GM12892 (cell line): ENCODE data around the gene SH3BGRL.
A peak's percentile ranks its signal among the peaks of the same experiment; 100 is the strongest.

Source experiments
- DNase-seq: peaks from one replicate; pipeline ENCODE4 v3.0.0; 2011; ENCODE audit not compliant: insufficient read length
- FAIRE-seq: peaks from 2 replicates; lab custom pipeline; 2011; peaks lifted over from hg19 to GRCh38; lab: Jason Lieb, UNC
- POLR2A ChIP-seq: IDR thresholded peaks from 2 replicates; pipeline ENCODE4 v1.6.1; 2011; ENCODE audit warnings: low read depth, low read length, control low read depth
- POLR2AphosphoS5 ChIP-seq: IDR thresholded peaks from 2 replicates; pipeline ENCODE4 v1.6.1; 2011; ENCODE audit warnings: low read depth, low read length, control low read depth
- TAF1 ChIP-seq: IDR thresholded peaks from 2 replicates; pipeline ENCODE4 v1.6.1; 2011; ENCODE audit warnings: low read depth, mild to moderate bottlenecking, control low read depth, low read length, borderline replicate concordance

SH3BGRL gene

GRCh38 chrX:81229229-81229628 is 27.3 kb downstream of the SH3BGRL start:
- no peak for FAIRE-seq
- no peak for DNase-seq
- TF ChIP-seq POLR2AphosphoS5 (no peak), TAF1 (no peak), POLR2A (no peak)

DNA sequence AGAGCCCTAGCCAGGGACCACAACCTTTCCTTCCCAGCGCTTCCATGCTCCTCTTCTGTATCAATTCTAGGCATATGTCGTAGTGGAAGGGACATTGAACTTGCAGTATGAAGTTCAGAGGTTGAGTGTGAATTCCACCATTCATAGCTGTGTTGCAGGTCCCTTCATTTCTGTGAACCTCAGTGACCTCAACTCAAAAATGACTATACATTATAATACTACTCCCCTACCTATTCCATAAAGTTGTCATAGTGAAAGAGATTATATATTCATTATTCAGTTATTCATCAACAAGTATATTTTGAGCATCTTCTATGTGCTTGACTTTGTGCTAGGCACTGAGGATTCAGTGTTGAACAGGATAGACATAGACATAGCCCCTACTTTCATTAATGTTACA is 28.0 kb downstream of the SH3BGRL start:
- TF ChIP-seq POLR2A (no peak), POLR2AphosphoS5 (no peak), TAF1 (no peak)
- DNase-seq: no peak
- FAIRE-seq: no peak

DNA sequence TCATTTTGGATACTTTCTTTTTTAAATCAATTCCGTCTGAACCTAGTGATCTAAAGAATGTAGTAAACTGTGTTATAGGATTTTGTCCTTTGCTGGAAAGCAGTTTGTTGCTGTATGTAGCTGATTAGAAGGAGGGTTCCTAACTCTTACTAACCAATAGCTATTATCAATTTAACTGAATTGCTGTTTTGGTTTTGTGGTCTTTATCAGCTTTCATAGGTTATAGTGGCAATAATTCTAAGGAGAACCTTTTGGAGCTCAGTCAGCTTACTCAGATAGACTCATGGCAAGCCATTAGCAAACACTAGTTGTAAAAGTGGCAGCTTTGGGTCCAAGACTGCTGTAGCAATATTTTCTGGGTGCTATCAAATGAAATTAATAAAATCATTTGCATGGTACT is 29.6 kb downstream of the SH3BGRL start:
- DNase-seq (no peak), FAIRE-seq (no peak)
- TF ChIP-seq POLR2A (no peak), TAF1 (no peak), POLR2AphosphoS5 (no peak)

DNA sequence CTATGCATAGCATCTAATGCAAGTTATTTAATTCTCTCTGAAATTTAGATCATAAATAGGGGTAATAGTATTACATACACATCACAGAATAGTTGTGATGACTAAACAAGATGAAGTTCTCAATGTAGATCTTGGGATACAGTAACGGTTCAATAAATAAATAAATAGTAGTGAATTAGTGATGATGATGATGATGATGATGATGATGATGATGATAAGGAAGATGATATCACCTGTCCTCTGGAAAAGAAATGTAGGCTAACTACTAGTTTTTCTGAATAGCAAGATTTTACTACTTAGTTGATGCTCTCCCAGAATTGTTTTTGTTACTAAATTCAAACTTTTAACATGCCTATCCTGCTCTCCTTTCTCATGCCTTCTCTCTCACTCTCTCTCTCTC is 30.3 kb downstream of the SH3BGRL start:
- FAIRE-seq: no peak
- DNase-seq: no peak
- no peak for TF ChIP-seq POLR2A
- TF ChIP-seq TAF1: no peak
- no peak for TF ChIP-seq POLR2AphosphoS5

DNA sequence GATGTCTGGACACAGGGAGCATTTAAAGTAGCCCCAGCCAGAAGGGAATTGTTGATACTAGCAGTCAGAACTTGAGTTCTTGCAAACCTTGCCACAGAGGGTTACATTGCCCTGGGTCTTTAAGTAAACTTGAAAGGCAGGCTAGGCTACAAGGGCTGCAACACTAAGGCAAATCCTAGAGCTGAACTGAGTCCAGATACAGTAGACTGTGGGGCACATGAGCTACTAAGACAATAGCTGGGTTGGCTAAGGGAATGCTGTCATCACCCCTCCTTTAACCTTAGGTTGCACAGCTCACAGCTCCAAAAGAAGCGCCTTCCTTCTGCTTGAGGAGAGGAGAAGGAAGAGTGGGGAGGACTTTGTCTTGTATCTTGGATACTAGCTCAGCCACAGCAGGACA is 35.6 kb downstream of the SH3BGRL start:
- TF ChIP-seq POLR2A (no peak), POLR2AphosphoS5 (no peak), TAF1 (no peak)
- FAIRE-seq (peak; percentile 38), DNase-seq (no peak)

GRCh38 chrX:81238166-81238565 is 36.3 kb downstream of the SH3BGRL start:
- TF ChIP-seq POLR2AphosphoS5: no peak
- TF ChIP-seq TAF1: no peak
- no peak for TF ChIP-seq POLR2A
- FAIRE-seq: no peak

DNA sequence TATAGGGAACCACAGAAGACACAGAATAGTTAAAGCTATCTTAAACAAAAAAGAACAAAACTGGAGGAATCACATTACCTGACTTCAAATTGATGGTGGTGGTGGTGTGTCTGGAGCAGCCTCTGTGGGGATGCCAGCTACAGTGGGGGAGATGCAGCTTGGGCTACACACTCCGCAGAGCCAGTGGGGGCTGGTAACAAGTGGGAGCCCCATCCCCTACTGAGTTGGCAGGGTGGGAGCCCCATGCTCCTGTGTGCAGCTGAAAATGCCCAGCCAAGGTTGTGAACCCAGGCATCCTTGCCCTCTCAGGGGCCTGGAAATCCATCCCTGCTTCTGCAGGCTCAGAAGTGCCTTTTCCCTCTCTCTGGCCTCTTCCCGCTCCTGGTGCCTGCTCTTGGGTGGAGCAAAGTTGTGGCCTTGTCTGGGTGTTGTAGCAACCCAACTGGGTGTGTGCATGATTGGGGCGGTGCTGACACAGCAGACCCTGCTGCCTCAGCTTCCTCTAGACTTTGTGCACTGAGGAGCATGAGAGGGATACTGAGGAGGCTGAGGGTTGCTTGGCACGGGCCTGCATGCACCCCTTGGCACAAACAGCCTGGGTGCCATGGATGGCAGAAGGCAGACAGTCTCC is 38.9 kb downstream of the SH3BGRL start:
- DNase-seq (no peak), FAIRE-seq (no peak)
- TF ChIP-seq POLR2A: no peak
- TF ChIP-seq TAF1: no peak
- no peak for TF ChIP-seq POLR2AphosphoS5

More at GRCh38 chrX:81238166-81238565, 36.3 kb downstream of the SH3BGRL start:
- DNase-seq: no peak

- no peak for TF ChIP-seq TAF1
- no peak for TF ChIP-seq POLR2AphosphoS5
- TF ChIP-seq POLR2A: no peak
- DNase-seq: no peak
- no peak for FAIRE-seq
Observed at GRCh38 chrX:81241753-81242152, 39.9 kb downstream of the SH3BGRL start.

DNA sequence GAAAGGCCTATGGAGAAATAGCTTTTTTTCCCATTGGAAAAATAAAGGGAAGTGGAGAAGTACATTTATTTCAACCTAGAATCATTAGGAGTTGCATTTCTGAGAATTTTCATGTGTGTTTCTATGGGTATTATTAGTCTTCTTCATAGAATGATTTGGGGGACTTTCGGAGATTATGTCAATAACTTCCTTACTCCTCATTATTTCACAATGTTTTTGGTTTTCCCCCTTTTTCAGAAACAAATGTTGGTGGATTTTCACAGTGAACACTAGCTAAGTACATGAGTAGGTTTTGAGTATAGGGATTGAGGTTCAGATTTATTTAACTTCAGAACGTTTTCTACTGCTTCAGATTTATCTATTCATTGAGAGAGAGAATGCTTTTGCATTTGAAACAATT is 54.0 kb downstream of the SH3BGRL start:
- no peak for FAIRE-seq
- TF ChIP-seq POLR2A (no peak), POLR2AphosphoS5 (no peak), TAF1 (no peak)
- DNase-seq: no peak

- no peak for DNase-seq
- TF ChIP-seq TAF1 (no peak), POLR2AphosphoS5 (no peak), POLR2A (no peak)
- FAIRE-seq: no peak
Observed at GRCh38 chrX:81257817-81258216, 55.9 kb downstream of the SH3BGRL start.

- TF ChIP-seq POLR2A: no peak
- TF ChIP-seq TAF1: no peak
- no peak for TF ChIP-seq POLR2AphosphoS5
- FAIRE-seq: no peak
- no peak for DNase-seq
Observed at GRCh38 chrX:81259020-81259713, 57.3 kb downstream of the SH3BGRL start.
